Suprapubic skin (tissue), 4 donors: Measurements from ENCODE around the gene ZNF692. TPM values are rescaled to one million over a fixed set of nuclear protein-coding genes. Genes with fewer than 3 reads are reported as not detected.

Experiments
- DNase-seq, 2 donors: peaks; one replicate each; pipeline ENCODE4 v3.0.0-alpha.2; 2019; ENCODE audit warnings: low spot score in 2 of 2
- H3K27ac ChIP-seq: fragments of 200-600 bp; sonication (generic); one replicate; pipeline ENCODE4 v1.5.1; 2019
- H3K27me3 ChIP-seq: fragments of 200-600 bp; sonication (generic); one replicate; pipeline ENCODE4 v1.5.1; 2019
- H3K36me3 ChIP-seq: fragments of 200-600 bp; sonication (generic); one replicate; pipeline ENCODE4 v1.5.1; 2019
- H3K4me1 ChIP-seq: fragments of 200-600 bp; sonication (generic); one replicate; pipeline ENCODE4 v1.5.1; 2019
- H3K4me3 ChIP-seq: fragments of 200-600 bp; sonication (generic); one replicate; pipeline ENCODE4 v1.5.1; 2019; ENCODE audit warnings: mild to moderate bottlenecking
- H3K9me3 ChIP-seq: fragments of 200-600 bp; sonication (generic); one replicate; pipeline ENCODE4 v1.5.1; 2019
- EP300 ChIP-seq: sonication (generic); formaldehyde crosslinking; IDR thresholded peaks from one replicate; pipeline ENCODE4 v1.6.1; 2017; ENCODE audit warnings: antibody characterized with exemption
- POLR2A ChIP-seq, 2 donors: fragments of 450-650 bp; IDR thresholded peaks; one replicate each; pipeline ENCODE4 v1.6.1; 2017; ENCODE audit warnings: antibody characterized with exemption in 2 of 2, mild to moderate bottlenecking in 2 of 2, moderate library complexity in 2 of 2
- POLR2AphosphoS5 ChIP-seq, 3 donors: sonication (generic); formaldehyde crosslinking; IDR thresholded peaks; one replicate each; pipeline ENCODE4 v1.6.1; 2017; ENCODE audit warnings: antibody characterized with exemption in 3 of 3
- WGBS: methylation state at CpG from one replicate; pipeline ENCODE4 v1.1.5; 2018; 5-methylcytosine and 5-hydroxymethylcytosine counted together
- total RNA-seq, 4 donors: library from RNA; depleted of rRNA; stranded (reverse); fragments of >200 nt; gene quantifications; one replicate each; pipeline ENCODE4 v1.1.0, GENCODE V29; 2016
- TF ChIP-seq, protein P1 (sequence below), 2 donors: fragments of 200-600 bp in 1 of 2; fragments of 450-650 bp in 1 of 2; sonication (generic) in 1 of 2; IDR thresholded peaks; one replicate each; pipeline ENCODE4 v1.5.1; 2016 to 2019; ENCODE audit warnings: antibody characterized with exemption in 2 of 2, mild to moderate bottlenecking in 1 of 2, moderate library complexity in 1 of 2

Gene ZNF692
- total RNA-seq, 4 donors from 2014 or later = 30.2 to 138 (median 52.6) TPM

DNA sequence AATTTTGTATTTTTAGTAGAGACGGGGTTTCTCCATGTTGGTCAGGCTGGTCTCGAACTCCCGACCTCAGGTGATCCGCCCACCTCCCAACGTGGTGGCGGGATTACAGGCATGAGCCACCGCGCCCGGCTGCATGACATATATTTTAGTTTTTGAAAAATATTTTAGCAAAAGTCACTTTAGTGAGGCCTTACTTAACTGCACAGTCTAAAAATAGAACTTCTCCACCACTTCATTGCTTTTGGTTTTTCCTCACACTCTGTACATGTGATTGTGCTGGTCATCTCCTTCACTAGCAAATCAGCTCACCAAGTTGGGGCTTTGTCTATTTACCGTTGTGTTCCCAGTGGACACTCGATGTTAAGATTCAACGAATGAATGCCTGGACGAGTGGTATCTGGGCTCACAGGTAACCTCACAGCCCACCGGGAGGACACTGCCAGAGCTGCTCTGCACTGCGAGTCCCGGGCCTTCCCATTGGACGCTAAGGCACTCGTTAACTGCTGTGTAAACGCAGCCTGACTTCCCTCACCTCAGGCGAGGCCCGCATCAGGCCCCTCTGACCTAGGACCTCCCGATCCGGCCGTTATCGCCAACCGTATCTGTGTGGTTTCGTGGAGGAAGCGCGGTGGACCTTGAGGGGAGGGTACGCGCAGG, 14.0 kb upstream of the ZNF692 start:
- WGBS = under 1% methylated on average over 27 of the region's 31 CpGs
- Histone ChIP-seq H3K27me3 (no peaks in the 10 kb centered on the region), H3K4me1 (peaks cover 13% of the 10 kb centered on the region), H3K4me3 (peak overlapping the region; percentile 87), H3K36me3 (no peaks in the 10 kb centered on the region), H3K9me3 (no peaks in the 10 kb centered on the region), H3K27ac (peak overlapping the region; percentile 93)
- peak in 1 of 2 donors; percentile 79 for DNase-seq
- no peak for TF ChIP-seq POLR2A (IDR thresholded peaks at IDR 0.05)
- no peak for TF ChIP-seq EP300
- TF ChIP-seq, protein P1, sequence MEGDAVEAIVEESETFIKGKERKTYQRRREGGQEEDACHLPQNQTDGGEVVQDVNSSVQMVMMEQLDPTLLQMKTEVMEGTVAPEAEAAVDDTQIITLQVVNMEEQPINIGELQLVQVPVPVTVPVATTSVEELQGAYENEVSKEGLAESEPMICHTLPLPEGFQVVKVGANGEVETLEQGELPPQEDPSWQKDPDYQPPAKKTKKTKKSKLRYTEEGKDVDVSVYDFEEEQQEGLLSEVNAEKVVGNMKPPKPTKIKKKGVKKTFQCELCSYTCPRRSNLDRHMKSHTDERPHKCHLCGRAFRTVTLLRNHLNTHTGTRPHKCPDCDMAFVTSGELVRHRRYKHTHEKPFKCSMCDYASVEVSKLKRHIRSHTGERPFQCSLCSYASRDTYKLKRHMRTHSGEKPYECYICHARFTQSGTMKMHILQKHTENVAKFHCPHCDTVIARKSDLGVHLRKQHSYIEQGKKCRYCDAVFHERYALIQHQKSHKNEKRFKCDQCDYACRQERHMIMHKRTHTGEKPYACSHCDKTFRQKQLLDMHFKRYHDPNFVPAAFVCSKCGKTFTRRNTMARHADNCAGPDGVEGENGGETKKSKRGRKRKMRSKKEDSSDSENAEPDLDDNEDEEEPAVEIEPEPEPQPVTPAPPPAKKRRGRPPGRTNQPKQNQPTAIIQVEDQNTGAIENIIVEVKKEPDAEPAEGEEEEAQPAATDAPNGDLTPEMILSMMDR (IDR thresholded peaks at IDR 0.05) = no peak
- no peak for TF ChIP-seq POLR2AphosphoS5 (IDR thresholded peaks at IDR 0.05)

DNA sequence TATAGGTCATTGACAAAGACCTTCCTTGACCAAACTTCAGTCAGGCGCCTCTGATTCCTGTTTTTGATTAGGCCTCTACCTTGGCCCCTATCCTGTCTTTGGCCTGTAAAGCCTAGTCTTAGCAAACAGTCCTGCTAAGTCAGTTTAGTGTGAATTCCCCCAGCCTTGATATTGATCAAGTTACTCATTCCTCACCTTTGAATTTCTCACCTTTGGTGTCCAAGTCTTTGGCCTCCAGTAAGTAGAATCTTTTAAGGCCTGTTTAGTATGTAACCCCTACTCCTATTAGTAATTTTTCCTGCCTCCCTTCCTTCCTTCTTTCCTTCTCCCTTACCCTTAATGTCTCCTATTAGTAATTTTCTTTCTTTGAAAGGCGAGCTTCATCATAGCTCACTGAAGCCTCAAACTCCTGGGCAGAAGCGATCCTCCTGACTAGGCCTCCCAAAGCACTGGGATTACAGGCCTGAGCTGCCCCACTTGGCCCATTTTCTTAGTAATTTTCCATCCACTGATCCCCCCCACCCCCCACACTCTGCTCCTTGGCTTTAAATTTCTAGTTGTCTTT, 13.0 kb upstream of the ZNF692 start:
- TF ChIP-seq, protein P1 (IDR thresholded peaks at IDR 0.05) = no peak
- no peak for TF ChIP-seq POLR2AphosphoS5 (IDR thresholded peaks at IDR 0.05)
- no peak for TF ChIP-seq EP300
- TF ChIP-seq POLR2A (IDR thresholded peaks at IDR 0.05) = no peak
- no peaks in the 10 kb centered on the region for H3K36me3 ChIP-seq
- H3K4me1 ChIP-seq = peaks cover 13% of the 10 kb centered on the region
- WGBS = 97% methylated on average over 3 of the region's 3 CpGs
- H3K4me3 ChIP-seq = peak overlapping the region; percentile 87
- no peak overlapping the region for H3K27ac ChIP-seq
- no peaks in the 10 kb centered on the region for H3K9me3 ChIP-seq
- H3K27me3 ChIP-seq = no peaks in the 10 kb centered on the region
- no peak for DNase-seq

DNA sequence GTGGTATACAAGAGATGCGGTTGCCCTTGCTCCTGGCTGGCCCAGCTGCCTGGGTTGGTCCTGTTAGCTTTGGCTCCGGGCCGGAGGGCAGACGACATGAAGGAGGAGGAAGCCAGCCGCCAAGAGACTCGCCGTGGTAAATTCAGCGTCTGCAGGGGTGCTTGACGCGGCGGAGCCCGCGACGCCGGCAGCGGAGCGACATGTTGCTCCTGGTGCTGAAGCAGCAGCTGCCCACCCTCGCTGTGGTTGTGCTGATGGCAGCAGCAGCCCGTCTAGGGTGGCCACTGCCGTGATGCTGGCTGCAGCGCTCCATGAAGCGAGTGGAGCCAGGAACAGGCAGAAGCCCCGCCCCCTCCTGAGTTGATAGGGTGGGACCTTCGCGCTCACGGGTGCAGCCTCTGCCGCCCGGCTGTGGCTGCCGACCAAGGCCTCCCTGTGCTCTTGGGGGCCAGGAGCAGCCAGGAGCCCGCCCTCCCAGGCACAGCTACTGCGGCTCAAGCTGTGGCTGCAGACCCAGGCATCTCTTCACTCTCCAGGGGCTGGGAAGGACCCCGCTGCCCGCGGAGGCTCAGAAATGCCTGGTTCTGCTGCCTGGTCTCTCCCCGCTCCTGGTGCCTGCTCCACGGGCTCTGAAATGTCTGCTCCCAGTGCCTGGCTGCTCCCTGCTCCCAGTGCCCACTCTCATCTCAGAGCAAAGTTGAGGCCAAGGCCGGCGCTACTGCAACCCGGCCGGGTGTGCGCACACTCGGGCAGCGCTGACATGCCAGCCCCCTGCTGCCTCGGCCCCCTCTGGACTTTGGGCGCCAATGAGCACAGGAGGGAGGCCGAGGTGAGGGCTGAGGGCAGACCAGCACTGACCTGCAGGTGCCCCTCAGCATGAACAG, 4.4 kb upstream of the ZNF692 start:
- Histone ChIP-seq H3K27ac (peak overlapping the region; percentile 62), H3K4me1 (peaks cover 28% of the 10 kb centered on the region), H3K9me3 (no peaks in the 10 kb centered on the region), H3K27me3 (no peaks in the 10 kb centered on the region), H3K4me3 (peak overlapping the region; percentile 65), H3K36me3 (no peaks in the 10 kb centered on the region)
- WGBS = 31% methylated on average over 22 of the region's 46 CpGs
- peak; percentile 94 to 95 for DNase-seq
- TF ChIP-seq POLR2A (IDR thresholded peaks at IDR 0.05) (no peak), POLR2AphosphoS5 (IDR thresholded peaks at IDR 0.05) (peak in 1 of 3 donors; percentile 63)

DNA sequence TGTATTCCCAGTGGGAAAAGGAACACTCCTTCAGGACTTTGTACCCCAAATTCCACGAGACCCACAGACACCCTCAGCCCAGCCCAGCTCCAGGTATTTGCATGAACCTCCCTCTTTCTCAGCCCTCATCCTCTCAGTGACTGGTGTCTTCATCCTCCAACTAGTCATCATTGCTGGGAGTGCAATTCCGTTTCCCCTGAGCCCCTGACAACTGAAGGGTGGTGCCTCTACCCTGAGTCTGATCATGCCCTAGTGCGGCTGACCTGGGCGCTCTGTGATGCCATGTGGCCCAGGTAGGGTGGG, 3.8 kb upstream of the ZNF692 start:
- H3K4me1 ChIP-seq = peaks cover 34% of the 10 kb centered on the region
- H3K36me3 ChIP-seq = no peaks in the 10 kb centered on the region
- TF ChIP-seq, protein P1 (IDR thresholded peaks at IDR 0.05) = no peak
- no peak for TF ChIP-seq POLR2A (IDR thresholded peaks at IDR 0.05)
- TF ChIP-seq EP300 = no peak
- TF ChIP-seq POLR2AphosphoS5 (IDR thresholded peaks at IDR 0.05) = no peak
- peak overlapping the region; percentile 65 for H3K4me3 ChIP-seq
- no peak for DNase-seq
- WGBS = 17% methylated on average over 3 of the region's 4 CpGs
- no peaks in the 10 kb centered on the region for H3K9me3 ChIP-seq
- peak overlapping the region; percentile 62 for H3K27ac ChIP-seq
- H3K27me3 ChIP-seq = no peaks in the 10 kb centered on the region

DNA sequence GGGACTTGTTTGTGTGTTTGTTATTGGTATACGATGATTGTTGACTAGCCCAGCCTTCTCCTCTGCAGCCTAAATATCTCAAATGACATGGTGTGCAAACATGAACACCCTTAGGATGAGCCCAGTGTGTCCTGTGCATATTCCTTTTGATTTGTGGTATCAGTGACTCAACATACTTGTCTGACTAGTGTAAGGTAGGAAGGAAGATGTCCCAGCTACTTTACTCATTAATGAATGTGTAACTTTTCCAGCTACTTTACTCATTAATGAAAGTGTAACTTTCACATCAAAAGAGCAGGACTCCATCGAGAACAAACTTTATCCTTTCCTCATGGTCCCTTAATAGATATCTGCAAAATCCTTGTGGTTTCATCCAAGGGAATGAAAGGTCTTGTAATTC, 2.7 kb upstream of the ZNF692 start:
- TF ChIP-seq POLR2A (IDR thresholded peaks at IDR 0.05) = no peak
- TF ChIP-seq EP300 = no peak
- TF ChIP-seq POLR2AphosphoS5 (IDR thresholded peaks at IDR 0.05) = no peak
- TF ChIP-seq, protein P1 (IDR thresholded peaks at IDR 0.05) = no peak
- no peak overlapping the region for H3K27ac ChIP-seq
- no peaks in the 10 kb centered on the region for H3K27me3 ChIP-seq
- H3K4me3 ChIP-seq = no peak overlapping the region
- H3K4me1 ChIP-seq = peaks cover 43% of the 10 kb centered on the region
- WGBS = 92% methylated on average over 2 of the region's 2 CpGs
- H3K36me3 ChIP-seq = no peaks in the 10 kb centered on the region
- H3K9me3 ChIP-seq = no peaks in the 10 kb centered on the region
- DNase-seq = no peak
